Endothelial cell of umbilical vein (primary cell): ENCODE data around the gene LPAR1. TPM values are rescaled to one million over a fixed set of nuclear protein-coding genes. Genes with fewer than 3 reads are reported as not detected.

Experiments
- BruUV-seq: library from RNA; stranded (reverse); fragments of 400-500 nt; replicated peaks from 2 replicates; lab custom pipeline; 2021; lab: Mats Ljungman, UMichigan
- CTCF ChIA-PET: fragments of 300-600, 350-600 bp; sonication (Branson Sonifier 250); formaldehyde crosslinking; loops from one replicate; lab custom pipeline; 2021; ENCODE audit warnings: antibody characterized with exemption, inconsistent platforms; lab: Charles Lee
- POLR2A ChIA-PET: fragments of 300-600, 350-600 bp; sonication (Branson Sonifier 250); formaldehyde crosslinking; loops from one replicate; lab custom pipeline; 2021; ENCODE audit warnings: antibody characterized with exemption, inconsistent platforms; lab: Charles Lee
- DNase-seq: peaks from one replicate; pipeline ENCODE4 v3.0.0-alpha.2; 2011; ENCODE audit warnings: low read depth, low spot score
- FAIRE-seq: peaks from 2 replicates; lab custom pipeline; 2011; peaks lifted over from hg19 to GRCh38; lab: Jason Lieb, UNC
- H2AFZ ChIP-seq: 2 replicates; pipeline ENCODE4 v1.6.0; 2012; ENCODE audit warnings: low read depth, low read length, control low read depth, inconsistent platforms
- H3K27ac ChIP-seq: 2 replicates; pipeline ENCODE4 v1.5.1; 2011; ENCODE audit warnings: low read depth, mild to moderate bottlenecking, control low read depth, low read length, moderate library complexity; ENCODE audit not compliant: insufficient read depth
- H3K27me3 ChIP-seq, 2 experiments: 2 replicates each; pipeline versions ENCODE4 v1.6.0 to v1.6.1; 2011; ENCODE audit warnings: low read length in 2 of 2, mixed read lengths in 1 of 2; ENCODE audit not compliant: control insufficient read depth in 2 of 2, insufficient read depth in 2 of 2
- H3K36me3 ChIP-seq, 2 experiments: 2 replicates in 1 of 2; 3 replicates in 1 of 2; pipeline ENCODE4 v1.5.1; 2011; ENCODE audit warnings: low read length in 2 of 2, mild to moderate bottlenecking in 1 of 2, moderate library complexity in 1 of 2; ENCODE audit not compliant: control insufficient read depth in 2 of 2, insufficient read depth in 2 of 2; ENCODE audit errors: extremely low read depth in 1 of 2
- H3K4me1 ChIP-seq: 3 replicates; pipeline ENCODE4 v1.5.1; 2011; ENCODE audit warnings: mild to moderate bottlenecking, low read length; ENCODE audit not compliant: control insufficient read depth, insufficient read depth; ENCODE audit errors: extremely low read depth
- H3K4me2 ChIP-seq: 2 replicates; pipeline ENCODE4 v1.6.1; 2011; ENCODE audit warnings: low read length, control low read depth, mixed read lengths; ENCODE audit not compliant: insufficient read depth
- H3K4me3 ChIP-seq, 3 experiments: fragments of 200-600 bp in 1 of 3; sonication (generic), shearing (Covaris generic) in 1 of 3; replicated peaks in 1 of 3; 2 replicates each; pipeline ENCODE4 v1.5.1; 2011 to 2016; ENCODE audit warnings: control low read depth in 3 of 3, low read length in 3 of 3, mild to moderate bottlenecking in 2 of 3, inconsistent platforms in 1 of 3, low read depth in 1 of 3, moderate library complexity in 1 of 3; ENCODE audit not compliant: insufficient read depth in 1 of 3
- H3K79me2 ChIP-seq: 2 replicates; pipeline ENCODE4 v1.6.0; 2012; ENCODE audit warnings: low read length, inconsistent platforms; ENCODE audit not compliant: control insufficient read depth, insufficient read depth
- H3K9ac ChIP-seq: replicated peaks from 2 replicates; pipeline ENCODE3; 2011; ENCODE audit warnings: low read length, control low read depth; ENCODE audit not compliant: insufficient read depth; ENCODE audit errors: extremely low read depth
- H3K9me1 ChIP-seq: replicated peaks from 3 replicates; pipeline ENCODE4 v1.6.0; 2011; ENCODE audit warnings: mild to moderate bottlenecking, low read length; ENCODE audit not compliant: control insufficient read depth, insufficient read depth; ENCODE audit errors: extremely low read depth
- H3K9me3 ChIP-seq: replicated peaks from 2 replicates; pipeline ENCODE4 v1.5.1; 2012; ENCODE audit warnings: low read length, inconsistent platforms; ENCODE audit not compliant: control insufficient read depth, insufficient read depth
- H4K20me1 ChIP-seq: replicated peaks from 2 replicates; pipeline ENCODE3; 2011; ENCODE audit warnings: mild to moderate bottlenecking, low read length; ENCODE audit not compliant: control insufficient read depth, insufficient read depth; ENCODE audit errors: extremely low read depth
- CTCF ChIP-seq, 2 donors: IDR thresholded peaks; 1 replicate in 1 of 2; 2 replicates in 1 of 2; pipeline ENCODE4 v1.5.1; 2011; ENCODE audit warnings: low read length in 2 of 2, mild to moderate bottlenecking in 2 of 2, moderate library complexity in 2 of 2, control low read depth in 1 of 2, inconsistent platforms in 1 of 2, low read depth in 1 of 2; ENCODE audit not compliant: insufficient read depth in 1 of 2; ENCODE audit errors: extremely low read depth in 1 of 2
- EZH2 ChIP-seq: IDR thresholded peaks from 2 replicates; pipeline ENCODE4 v1.6.1; 2012; ENCODE audit warnings: borderline replicate concordance, low read depth, mild to moderate bottlenecking, moderate library complexity, low read length, inconsistent platforms; ENCODE audit not compliant: severe bottlenecking
- FOS ChIP-seq: IDR thresholded peaks from 2 replicates; pipeline ENCODE4 v1.6.1; 2011; ENCODE audit warnings: mild to moderate bottlenecking, low read length, moderate library complexity, borderline replicate concordance; ENCODE audit not compliant: insufficient read depth
- GATA2 ChIP-seq: IDR thresholded peaks from 2 replicates; pipeline ENCODE4 v1.7.0; 2011; ENCODE audit warnings: low read depth, mild to moderate bottlenecking, moderate library complexity, mixed read lengths, low read length; ENCODE audit not compliant: insufficient read length, insufficient read depth
- JUN ChIP-seq: IDR thresholded peaks from 2 replicates; pipeline ENCODE4 v1.6.1; 2011; ENCODE audit warnings: borderline replicate concordance, low read depth; ENCODE audit not compliant: insufficient read length, insufficient read depth
- MYC ChIP-seq: IDR thresholded peaks from one replicate; pipeline ENCODE4 v1.6.1; 2011; ENCODE audit warnings: mild to moderate bottlenecking, low read depth, low read length
- POLR2A ChIP-seq: IDR thresholded peaks from 2 replicates; pipeline ENCODE4 v1.6.1; 2012; ENCODE audit warnings: low read depth, mild to moderate bottlenecking, control low read depth, low read length
- POLR2AphosphoS5 ChIP-seq: IDR thresholded peaks from 2 replicates; pipeline ENCODE4 v1.6.1; 2012; ENCODE audit warnings: low read depth, mild to moderate bottlenecking, control low read depth, low read length, moderate library complexity; ENCODE audit not compliant: insufficient read depth
- dilution Hi-C: fragments of 300-500 bp; cut with MboI; formaldehyde crosslinking; loops from one replicate; pipeline ENCODE4 v1.15.0; 2019; ENCODE audit warnings: low sequenced_read_pairs; ENCODE audit not compliant: extremely low pct_ligation_motif_present
- intact Hi-C: fragments of 100-400 bp; cut with micrococcal nuclease; formaldehyde crosslinking; loops from one replicate; pipeline ENCODE4 v1.10.0; 2022
- polyA plus RNA-seq, 4 experiments: library from polyadenylated mRNA; depleted of rRNA in 3 of 4; stranded (reverse) in 3 of 4; unstranded in 1 of 4; fragments of >200 nt; gene quantifications; 2 replicates each; pipeline versions ENCODE4 v1.2.1 to v1.2.3, GENCODE V29; 2011 to 2012; ENCODE audit warnings: missing spikeins in 1 of 4
- total RNA-seq: library from RNA; stranded (reverse); gene quantifications from 2 replicates; pipeline ENCODE4 v1.2.3, GENCODE V29; 2021
- TF ChIP-seq, protein P1 (sequence below): IDR thresholded peaks from 2 replicates; pipeline ENCODE4 v1.6.1; 2011; ENCODE audit not compliant: insufficient read depth, insufficient read length

LPAR1 gene
- total and polyA plus RNA-seq, 2 donors (not counting 3 experiments of a cell fraction or from before 2014, with no cell fraction given) = 0.88 to 3.0 TPM

- Histone ChIP-seq H2AFZ (no peak overlapping the region), H3K27ac (no peak overlapping the region), H4K20me1 (no peaks in the 10 kb centered on the region), H3K4me1 (no peaks in the 10 kb centered on the region), H3K79me2 (no peaks in the 10 kb centered on the region), H3K9me1 (no peaks in the 10 kb centered on the region), H3K27me3 (peaks cover 0 to 4% of the 10 kb centered on the region in 2 experiments), H3K4me2 (no peak overlapping the region), H3K9ac (no peak overlapping the region), H3K36me3 (no peaks in the 10 kb centered on the region), H3K9me3 (no peaks in the 10 kb centered on the region), H3K4me3 (no peak overlapping the region)
- dilution Hi-C loops (no loop called here), intact Hi-C loops (no loop called here)
- CTCF ChIA-PET = interaction anchor here (1.2 to 1.8 kb wide), 3 partner anchors 12 to 241 kb away, joined by 3 to 5 read pairs (median 4); no protein-coding TSS in a partner anchor
- TF ChIP-seq EZH2 (no peak), POLR2A (no peak), FOS (no peak), GATA2 (no peak), POLR2AphosphoS5 (no peak), MYC (no peak)
- POLR2A ChIA-PET = no interaction called here
- DNase-seq (peak; percentile 37), FAIRE-seq (no peak)
- no TSS peak for BruUV-seq
Observed at GRCh38 chr9:111056538-111056937, 18.3 kb upstream of the LPAR1 start.

GRCh38 chr9:111052791-111053190 lies 14.5 kb upstream of the LPAR1 start:
- Histone ChIP-seq H3K27me3 (peaks cover 0 to 4% of the 10 kb centered on the region in 2 experiments), H3K79me2 (no peaks in the 10 kb centered on the region), H3K4me1 (no peaks in the 10 kb centered on the region), H3K4me2 (no peak overlapping the region), H2AFZ (no peak overlapping the region), H3K9me3 (no peaks in the 10 kb centered on the region), H3K27ac (no peak overlapping the region), H3K36me3 (no peaks in the 10 kb centered on the region), H4K20me1 (no peaks in the 10 kb centered on the region), H3K4me3 (no peak overlapping the region), H3K9me1 (no peaks in the 10 kb centered on the region), H3K9ac (no peak overlapping the region)
- ChIA-PET POLR2A (no interaction called here), CTCF (interaction anchor here (1.2 kb wide), 1 partner anchor 8 kb away, joined by 4 read pairs; no protein-coding TSS in a partner anchor)
- intact Hi-C loops (no loop called here), dilution Hi-C loops (no loop called here)
- BruUV-seq = no TSS peak
- FAIRE-seq = no peak
- TF ChIP-seq MYC = no peak
- TF ChIP-seq POLR2A = no peak
- TF ChIP-seq, protein P1, sequence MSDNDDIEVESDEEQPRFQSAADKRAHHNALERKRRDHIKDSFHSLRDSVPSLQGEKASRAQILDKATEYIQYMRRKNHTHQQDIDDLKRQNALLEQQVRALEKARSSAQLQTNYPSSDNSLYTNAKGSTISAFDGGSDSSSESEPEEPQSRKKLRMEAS = no peak
- no peak for TF ChIP-seq EZH2
- no peak for TF ChIP-seq GATA2
- no peak for TF ChIP-seq JUN
- no peak for TF ChIP-seq FOS
- TF ChIP-seq POLR2AphosphoS5 = no peak
- TF ChIP-seq CTCF (IDR thresholded peaks at IDR 0.05; ENCODE audit: extremely low read depth in 1 of 2, insufficient read depth in 1 of 2, low read depth in 1 of 2, low read length in 2 of 2) = no peak
- DNase-seq = no peak
